ENCODE measurements around the gene G3BP1.
"Not testable (repeated sequence)": the region's sequence is repeated elsewhere in the genome, so short reads cannot be mapped to it uniquely, and the experiment has no call there.

G3BP1 gene

DNA sequence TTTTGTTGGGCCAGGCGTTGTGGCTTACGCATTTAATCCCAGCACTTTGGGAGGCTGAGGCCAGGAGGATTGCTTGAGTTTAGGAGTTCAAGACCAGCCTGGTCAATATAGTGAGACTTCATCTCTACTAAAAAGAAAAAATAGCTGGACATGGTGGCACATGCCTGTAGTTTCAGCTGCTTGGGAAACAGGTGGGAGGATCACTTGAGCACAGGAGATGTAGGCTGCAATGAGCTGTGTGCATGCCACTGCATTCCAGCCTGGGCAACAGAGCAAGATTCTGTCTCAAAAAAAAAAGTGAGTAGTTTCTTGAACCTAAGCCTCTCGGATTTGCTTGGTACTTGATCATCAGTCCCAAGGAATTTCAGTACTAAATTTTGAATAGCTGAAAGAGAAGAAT is 26.9 kb downstream of the G3BP1 start:
- DNase-seq (ENCODE audit: low read depth, low spot score) = no peak

- no peak for DNase-seq (ENCODE audit: low read depth, low spot score)
Measured at GRCh38 chr5:151799407-151799806, 27.7 kb downstream of the G3BP1 start.

DNA sequence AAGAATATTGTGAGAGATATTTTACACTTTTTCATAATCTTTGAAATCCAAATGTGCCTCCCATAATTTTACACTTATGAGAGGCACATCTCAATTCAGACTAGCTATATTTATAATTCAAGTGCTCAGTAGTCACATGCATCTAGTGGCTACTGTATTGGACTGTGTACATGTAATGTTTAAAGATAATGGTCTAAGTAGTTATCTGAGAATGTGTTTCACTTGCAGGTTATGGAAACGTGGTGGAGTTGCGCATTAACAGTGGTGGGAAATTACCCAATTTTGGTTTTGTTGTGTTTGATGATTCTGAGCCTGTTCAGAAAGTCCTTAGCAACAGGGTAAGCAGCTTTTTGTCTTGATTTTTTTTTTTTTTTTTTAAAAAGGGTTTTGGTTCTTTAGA is 28.8 kb downstream of the G3BP1 start:
- DNase-seq (ENCODE audit: low read depth, low spot score) = no peak

GRCh38 chr5:151805414-151806223 is 33.9 kb downstream of the G3BP1 start:
- DNase-seq (ENCODE audit: low read depth, low spot score) = no peak

DNA sequence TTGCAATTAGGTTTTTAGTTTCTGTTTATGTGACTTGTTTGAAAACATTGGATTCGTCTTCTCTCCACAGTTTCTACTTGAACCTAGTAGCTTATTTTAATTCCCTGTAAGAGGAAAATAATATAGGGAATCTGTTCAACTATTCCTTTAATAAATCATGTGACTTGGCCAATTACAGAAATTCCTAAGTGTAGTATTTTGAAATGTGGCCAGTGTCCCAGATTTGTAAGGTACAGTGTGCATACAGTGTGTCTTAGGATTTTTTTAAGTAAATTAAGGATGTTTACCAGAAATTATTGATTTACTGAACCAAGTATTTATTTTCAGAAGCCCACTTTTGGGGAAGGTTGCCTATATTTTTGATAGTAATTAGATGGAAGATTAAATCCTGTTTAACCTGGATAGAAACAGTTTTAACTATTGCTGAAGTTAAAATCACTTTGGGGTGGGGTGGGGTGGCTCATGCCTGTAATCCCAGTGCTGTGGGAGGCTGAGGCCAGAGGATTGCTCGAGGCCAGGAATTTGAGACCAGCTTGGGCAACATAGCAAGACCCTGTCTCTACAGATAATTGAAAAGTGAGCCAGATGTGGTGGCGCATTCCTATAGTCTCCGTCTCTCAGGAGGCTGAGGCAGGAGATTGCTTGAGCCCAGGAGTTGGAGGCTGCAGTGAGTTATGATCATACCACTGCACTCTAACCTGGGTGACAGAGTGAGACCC is 36.9 kb downstream of the G3BP1 start:
- DNase-seq (ENCODE audit: low read depth, low spot score) = no peak

DNA sequence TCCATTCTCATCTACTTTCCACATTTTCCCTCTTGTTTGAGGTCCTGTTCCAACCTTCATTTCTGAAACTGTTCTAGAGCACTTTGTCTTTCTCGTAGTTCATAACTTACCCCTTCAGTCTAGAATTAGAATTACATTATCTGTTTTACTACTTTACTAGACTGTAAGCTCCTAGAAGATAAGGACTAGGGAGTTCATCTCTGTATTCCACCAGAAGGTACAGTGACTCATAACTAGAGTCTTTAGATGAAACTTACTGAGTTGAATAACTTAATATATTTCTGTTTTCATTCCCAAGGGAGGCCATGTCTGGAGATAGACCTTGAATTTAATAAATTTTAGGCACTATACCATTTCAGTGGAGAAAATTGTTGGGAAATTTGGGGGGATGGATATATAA is 38.7 kb downstream of the G3BP1 start:
- DNase-seq (ENCODE audit: low read depth, low spot score) = no peak

GRCh38 chr5:151810897-151811296 is 39.1 kb downstream of the G3BP1 start:
- DNase-seq (ENCODE audit: low read depth, low spot score) = no peak

GRCh38 chr5:151811593-151812321 is 40.0 kb downstream of the G3BP1 start:
- DNase-seq (ENCODE audit: low read depth, low spot score) = peak; percentile 84

GRCh38 chr5:151812757-151813309 is 41.1 kb downstream of the G3BP1 start:
- DNase-seq (ENCODE audit: low read depth, low spot score) = peak; percentile 62

DNA sequence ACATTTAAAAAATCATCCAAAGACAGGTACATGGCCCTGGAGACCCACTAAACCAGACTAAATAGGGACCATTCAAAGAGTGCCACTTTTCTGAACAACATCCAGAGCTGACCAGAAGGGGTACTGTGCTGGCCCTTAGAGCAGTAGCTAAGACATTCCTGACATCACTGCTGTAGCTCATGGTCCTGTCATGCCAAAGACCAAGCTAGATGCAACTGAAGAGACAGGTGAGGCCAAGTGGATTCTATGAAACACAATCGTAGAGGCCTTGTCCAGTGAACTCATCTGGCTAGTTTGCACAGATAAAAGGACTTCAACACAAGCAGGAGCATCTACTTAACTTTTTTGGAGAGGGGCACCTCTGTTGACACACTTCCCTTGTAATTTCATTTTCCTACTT is 43.3 kb downstream of the G3BP1 start:
- no peak for DNase-seq (ENCODE audit: low read depth, low spot score)

GRCh38 chr5:151819830-151820229 is 48.1 kb downstream of the G3BP1 start:
- no peak for DNase-seq (ENCODE audit: low read depth, low spot score)

- DNase-seq (ENCODE audit: low read depth, low spot score) = no peak
Measured at GRCh38 chr5:151820271-151820670, 48.5 kb downstream of the G3BP1 start.

GRCh38 chr5:151820903-151821302 is 49.1 kb downstream of the G3BP1 start:
- DNase-seq (ENCODE audit: low read depth, low spot score) = no peak

DNA sequence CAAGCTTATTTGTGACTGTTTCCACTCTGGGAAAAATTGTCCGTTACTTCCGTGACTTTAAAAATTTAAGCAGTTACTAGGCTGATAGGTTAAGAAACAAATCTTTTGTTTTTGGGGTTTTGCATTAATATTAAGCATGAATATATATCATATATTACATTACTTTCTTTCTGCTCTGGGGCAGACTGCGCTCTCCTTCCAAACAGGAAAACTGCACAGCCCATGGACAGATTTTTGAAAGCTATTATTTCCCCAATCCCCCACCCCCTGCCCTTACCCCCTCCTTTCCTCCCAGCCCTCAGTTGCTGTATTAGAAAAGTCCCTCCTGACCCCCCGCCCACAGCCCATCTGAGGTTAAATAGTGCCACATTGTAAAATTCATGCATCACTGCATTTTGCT is 50.4 kb downstream of the G3BP1 start:
- no peak for DNase-seq (ENCODE audit: low read depth, low spot score)

DNA sequence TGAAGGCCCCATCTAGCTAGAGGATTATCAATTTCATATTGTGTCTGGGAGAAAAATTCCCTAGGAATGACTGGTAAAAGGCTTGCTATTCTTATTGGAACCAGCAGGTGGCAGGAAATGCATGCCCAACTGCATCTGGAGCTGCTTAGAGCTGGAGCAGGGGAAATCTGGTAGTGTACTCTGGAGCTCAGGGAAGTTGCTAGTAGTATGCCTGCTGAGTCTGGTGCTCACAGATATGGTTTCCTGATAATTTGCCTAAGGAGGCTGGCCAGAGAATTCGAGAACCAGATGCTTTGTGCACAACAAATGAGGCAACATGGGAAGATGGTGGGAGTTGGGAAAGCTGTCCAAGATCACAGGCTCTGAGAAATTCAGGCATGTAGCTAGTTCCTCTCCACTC is 53.7 kb downstream of the G3BP1 start:
- peak; percentile 80 for DNase-seq (ENCODE audit: low read depth, low spot score)

- DNase-seq (ENCODE audit: low read depth, low spot score) = no peak
Measured at GRCh38 chr5:151829370-151829769, 57.6 kb downstream of the G3BP1 start.

GRCh38 chr5:151832843-151833242 is 61.1 kb downstream of the G3BP1 start:
- DNase-seq (ENCODE audit: low read depth, low spot score) = not testable (repeated sequence)

DNA sequence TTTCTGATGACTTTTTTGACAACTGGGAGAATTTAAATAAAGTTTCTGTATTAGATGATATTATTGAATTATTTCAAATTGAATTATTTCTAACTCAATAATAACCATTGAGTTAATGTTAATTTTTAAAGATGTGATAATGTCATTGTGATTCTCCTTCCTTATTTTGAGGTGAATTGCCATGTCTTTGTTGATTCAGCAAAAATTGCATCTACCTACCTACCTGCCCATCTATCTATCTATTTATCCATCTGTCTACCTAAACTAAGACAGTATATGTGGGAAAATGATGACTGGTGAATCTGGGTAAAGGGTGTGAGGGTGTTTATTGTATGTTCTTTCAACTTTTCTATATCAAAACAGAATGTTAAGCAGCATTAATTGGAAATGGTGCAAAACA is 75.0 kb downstream of the G3BP1 start:
- DNase-seq (ENCODE audit: low read depth, low spot score) = no peak

DNA sequence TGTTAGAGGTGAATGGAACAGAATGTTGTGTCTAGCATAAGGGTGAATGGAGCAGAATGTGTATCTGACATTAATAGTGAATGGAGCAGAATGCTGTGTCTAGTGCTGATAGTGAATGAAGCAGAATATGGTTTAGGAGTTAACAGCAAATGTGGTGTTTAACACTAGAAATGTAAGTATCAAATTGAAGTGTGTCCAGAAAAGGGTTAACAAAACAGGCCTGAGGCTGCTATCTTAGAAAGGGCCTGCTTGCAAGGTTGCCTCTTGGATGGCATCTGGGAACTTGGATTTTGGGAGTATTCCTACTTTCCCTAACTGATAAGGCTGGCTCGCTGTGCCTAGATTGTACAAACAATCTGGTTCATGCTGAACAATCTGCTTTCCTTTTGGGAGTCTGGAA is 76.1 kb downstream of the G3BP1 start:
- DNase-seq (ENCODE audit: low read depth, low spot score) = no peak

DNA sequence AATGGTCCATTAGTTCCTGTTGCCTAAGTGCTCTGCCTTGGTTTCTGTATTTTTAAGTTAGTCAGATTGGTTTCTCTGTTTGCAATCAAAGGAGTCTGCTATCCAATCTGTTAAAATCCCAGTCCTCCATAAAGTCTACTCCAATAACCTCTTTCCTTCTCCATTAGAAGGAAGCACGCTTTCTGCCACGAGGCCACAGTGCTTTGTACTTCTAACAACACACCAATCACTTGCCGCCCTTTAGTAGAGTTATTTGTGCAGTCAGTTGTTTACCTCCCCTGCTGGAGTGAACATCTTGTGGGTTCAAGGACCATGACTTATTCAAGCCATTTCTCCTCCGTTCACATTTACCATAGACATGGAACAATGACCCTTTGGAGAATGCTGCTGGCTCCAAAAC is 83.9 kb downstream of the G3BP1 start:
- no peak for DNase-seq (ENCODE audit: low read depth, low spot score)

- DNase-seq (ENCODE audit: low read depth, low spot score) = no peak
Measured at GRCh38 chr5:151856861-151857260, 85.1 kb downstream of the G3BP1 start.

DNA sequence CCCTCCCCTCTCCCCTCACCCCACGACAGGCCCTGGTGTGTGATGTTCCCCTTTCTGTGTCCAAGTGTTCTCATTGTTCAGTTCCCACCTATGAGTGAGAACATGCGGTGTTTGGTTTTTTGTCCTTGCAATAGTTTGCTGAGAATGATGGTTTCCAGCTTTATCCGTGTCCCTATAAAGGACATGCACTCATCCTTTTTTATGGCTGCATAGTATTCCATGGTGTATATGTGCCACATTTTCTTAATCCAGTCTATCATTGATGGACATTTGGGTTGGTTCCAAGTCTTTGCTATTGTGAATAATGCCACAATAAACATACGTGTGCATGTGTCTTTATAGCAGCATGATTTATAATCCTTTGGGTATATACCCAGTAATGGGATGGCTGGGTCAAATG is 89.1 kb downstream of the G3BP1 start:
- DNase-seq (ENCODE audit: low read depth, low spot score) = not testable (repeated sequence)
